ENCODE data around the gene HOXC9. TPM values are rescaled to one million over a fixed set of nuclear protein-coding genes. Genes with fewer than 3 reads are reported as not detected.

HOXC9 gene
- total and polyA plus RNA-seq, 4 donors = not detected

GRCh38 chr12:53976172-53976822, 23.7 kb upstream of the HOXC9 start:
- Histone ChIP-seq H3K36me3 (ENCODE audit: control insufficient read depth in 4 of 4, insufficient read depth in 3 of 4, low read depth in 1 of 4, low read length in 3 of 4) (no peaks in the 10 kb centered on the region), H3K27ac (ENCODE audit: low read depth in 1 of 2, low read length in 2 of 2) (no peak overlapping the region), H3K9me3 (ENCODE audit: control insufficient read depth in 4 of 4, low read length in 3 of 4) (no peaks in the 10 kb centered on the region), H3K9ac (ENCODE audit: low read depth in 1 of 2, low read length in 2 of 2) (no peak overlapping the region), H3K4me1 (ENCODE audit: control insufficient read depth in 4 of 4, insufficient read depth in 4 of 4, low read length in 3 of 4) (peaks cover 0 to 10% (median 4%) of the 10 kb centered on the region in 4 donors), H3K27me3 (ENCODE audit: control insufficient read depth in 4 of 4, insufficient read depth in 4 of 4, low read length in 3 of 4) (peaks cover 5 to 40% (median 29%) of the 10 kb centered on the region in 4 donors), H3K4me3 (ENCODE audit: low read depth in 1 of 3, low read length in 3 of 3) (no peak overlapping the region)
- DNase-seq (ENCODE audit: low spot score) = no peak
- TF ChIP-seq SP1 (IDR thresholded peaks at IDR 0.05) (no peak), FOXA2 (IDR thresholded peaks at IDR 0.05) (no peak), TAF1 (conservative IDR thresholded peaks at IDR 0.05) (no peak), JUND (IDR thresholded peaks at IDR 0.05) (no peak), HNF4A (conservative IDR thresholded peaks at IDR 0.05) (no peak)
- TF ChIP-seq, protein P1, sequence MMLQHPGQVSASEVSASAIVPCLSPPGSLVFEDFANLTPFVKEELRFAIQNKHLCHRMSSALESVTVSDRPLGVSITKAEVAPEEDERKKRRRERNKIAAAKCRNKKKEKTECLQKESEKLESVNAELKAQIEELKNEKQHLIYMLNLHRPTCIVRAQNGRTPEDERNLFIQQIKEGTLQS (IDR thresholded peaks at IDR 0.05) = no peak
- 17% methylated on average over 21 of the region's 21 CpGs for WGBS

DNA sequence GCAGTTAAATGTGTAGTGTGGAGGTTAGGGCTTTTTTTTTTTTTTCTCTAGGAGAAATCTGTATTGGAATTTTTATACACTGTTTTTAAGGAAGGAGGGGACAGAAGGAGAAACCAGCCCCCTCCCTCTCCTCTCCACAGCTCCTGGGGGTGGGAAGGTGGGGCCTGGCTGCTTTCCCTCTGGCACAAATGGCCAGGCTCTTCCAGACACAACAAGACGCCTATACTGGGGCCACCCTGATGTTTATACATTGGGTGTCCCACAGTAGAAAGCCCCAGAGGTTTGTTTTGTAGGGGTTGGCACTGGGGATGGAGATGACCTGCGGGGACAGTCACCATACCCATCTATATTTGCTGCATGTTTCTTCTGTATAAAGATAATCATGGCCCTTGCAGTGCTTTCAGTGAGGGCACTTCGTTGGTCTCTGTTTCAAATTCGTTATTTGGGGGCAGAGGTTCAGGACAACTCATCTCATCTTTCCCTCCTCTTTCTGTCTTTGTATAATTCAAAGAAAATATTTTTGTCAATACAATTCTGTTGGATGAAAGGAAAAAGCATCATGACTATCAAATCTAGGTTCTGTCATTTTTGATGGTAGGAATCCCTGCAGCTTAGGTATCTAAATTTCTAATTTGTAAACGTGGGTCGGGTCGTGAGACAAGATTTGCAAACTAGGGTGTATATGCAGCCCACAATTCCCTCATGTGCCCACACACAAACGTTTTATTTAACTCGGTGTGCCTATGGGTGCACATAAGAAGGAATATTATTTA, 23.0 kb upstream of the HOXC9 start:
- H3K9me3 ChIP-seq (ENCODE audit: control insufficient read depth in 4 of 4, low read length in 3 of 4) = no peaks in the 10 kb centered on the region
- no peak overlapping the region for H3K9ac ChIP-seq (ENCODE audit: low read depth in 1 of 2, low read length in 2 of 2)
- H3K4me1 ChIP-seq (ENCODE audit: control insufficient read depth in 4 of 4, insufficient read depth in 4 of 4, low read length in 3 of 4) = peaks cover 0 to 10% (median 4%) of the 10 kb centered on the region in 4 donors
- WGBS = 13% methylated on average over 9 of the region's 9 CpGs
- peaks cover 5 to 42% (median 27%) of the 10 kb centered on the region in 4 donors for H3K27me3 ChIP-seq (ENCODE audit: control insufficient read depth in 4 of 4, insufficient read depth in 4 of 4, low read length in 3 of 4)
- TF ChIP-seq SP1 (IDR thresholded peaks at IDR 0.05) (no peak), HNF4G (IDR thresholded peaks at IDR 0.05) (no peak), REST (IDR thresholded peaks at IDR 0.05) (no peak), FOXA1 (IDR thresholded peaks at IDR 0.05) (no peak)
- TF ChIP-seq, protein P2, sequence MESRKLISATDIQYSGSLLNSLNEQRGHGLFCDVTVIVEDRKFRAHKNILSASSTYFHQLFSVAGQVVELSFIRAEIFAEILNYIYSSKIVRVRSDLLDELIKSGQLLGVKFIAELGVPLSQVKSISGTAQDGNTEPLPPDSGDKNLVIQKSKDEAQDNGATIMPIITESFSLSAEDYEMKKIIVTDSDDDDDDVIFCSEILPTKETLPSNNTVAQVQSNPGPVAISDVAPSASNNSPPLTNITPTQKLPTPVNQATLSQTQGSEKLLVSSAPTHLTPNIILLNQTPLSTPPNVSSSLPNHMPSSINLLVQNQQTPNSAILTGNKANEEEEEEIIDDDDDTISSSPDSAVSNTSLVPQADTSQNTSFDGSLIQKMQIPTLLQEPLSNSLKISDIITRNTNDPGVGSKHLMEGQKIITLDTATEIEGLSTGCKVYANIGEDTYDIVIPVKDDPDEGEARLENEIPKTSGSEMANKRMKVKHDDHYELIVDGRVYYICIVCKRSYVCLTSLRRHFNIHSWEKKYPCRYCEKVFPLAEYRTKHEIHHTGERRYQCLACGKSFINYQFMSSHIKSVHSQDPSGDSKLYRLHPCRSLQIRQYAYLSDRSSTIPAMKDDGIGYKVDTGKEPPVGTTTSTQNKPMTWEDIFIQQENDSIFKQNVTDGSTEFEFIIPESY (IDR thresholded peaks at IDR 0.05) = no peak
- H3K4me3 ChIP-seq (ENCODE audit: low read depth in 1 of 3, low read length in 3 of 3) = no peak overlapping the region
- no peak for DNase-seq (ENCODE audit: low spot score)
- no peak overlapping the region for H3K27ac ChIP-seq (ENCODE audit: low read depth in 1 of 2, low read length in 2 of 2)
- no peaks in the 10 kb centered on the region for H3K36me3 ChIP-seq (ENCODE audit: control insufficient read depth in 4 of 4, insufficient read depth in 3 of 4, low read depth in 1 of 4, low read length in 3 of 4)

Measured in liver (tissue), 9 donors.